ENCODE results near the gene SYNE2.
A peak's percentile ranks its signal among the peaks of the same experiment; 100 is the strongest.
"Not testable (repeated sequence)": the region's sequence is repeated elsewhere in the genome, so short reads cannot be mapped to it uniquely, and the experiment has no call there.

Gene SYNE2

DNA sequence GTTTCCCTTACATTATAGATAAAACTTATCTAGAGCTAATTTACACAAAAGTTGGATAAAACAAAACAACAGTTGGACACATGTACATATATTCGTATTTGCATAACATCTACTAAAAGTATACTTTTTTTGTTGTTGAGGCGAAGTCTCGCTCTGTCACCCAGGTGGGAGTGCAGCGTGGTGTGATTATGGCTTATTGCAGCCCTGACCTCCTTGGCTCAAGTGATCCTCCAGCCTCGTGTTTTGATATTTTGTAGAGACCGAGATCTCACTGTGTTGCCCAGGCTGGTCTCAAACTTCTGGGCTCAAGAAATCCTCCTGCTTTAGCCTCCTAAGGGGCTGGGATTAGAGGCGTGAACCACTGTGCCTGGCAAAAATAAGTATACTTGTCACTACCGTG is 9.4 kb downstream of the SYNE2 start:
- Mint-ChIP-seq H3K4me1 (ENCODE audit: low read depth) (peaks cover 51% of the 10 kb centered on the region), H3K9me3 (peaks cover 3% of the 10 kb centered on the region), H3K27me3 (ENCODE audit: low read depth) (no peaks in the 10 kb centered on the region), H3K36me3 (ENCODE audit: low read depth) (peaks cover 15% of the 10 kb centered on the region), H3K4me3 (no peak overlapping the region), H3K27ac (no peak overlapping the region)

DNA sequence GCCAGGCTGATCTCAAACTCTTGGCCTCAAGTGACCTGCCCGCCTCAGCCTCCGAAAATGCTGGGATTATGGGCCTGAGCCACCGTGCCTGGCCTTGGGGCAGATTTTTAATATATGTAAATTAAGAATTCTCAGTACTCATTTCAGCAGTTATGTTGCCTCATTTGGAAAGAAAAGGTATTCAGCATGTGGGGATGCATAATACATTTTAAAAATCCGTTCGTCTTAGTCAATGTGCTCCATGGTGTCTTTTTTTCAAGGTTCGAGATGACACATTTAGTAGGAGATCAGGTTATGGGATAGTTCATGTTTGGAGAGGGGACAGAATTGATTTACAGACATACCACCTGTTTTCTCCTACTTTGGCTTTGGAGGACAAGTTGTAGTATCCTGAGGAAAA is 10.2 kb downstream of the SYNE2 start:
- H3K27ac Mint-ChIP-seq, result peak overlapping the region; percentile 75

DNA sequence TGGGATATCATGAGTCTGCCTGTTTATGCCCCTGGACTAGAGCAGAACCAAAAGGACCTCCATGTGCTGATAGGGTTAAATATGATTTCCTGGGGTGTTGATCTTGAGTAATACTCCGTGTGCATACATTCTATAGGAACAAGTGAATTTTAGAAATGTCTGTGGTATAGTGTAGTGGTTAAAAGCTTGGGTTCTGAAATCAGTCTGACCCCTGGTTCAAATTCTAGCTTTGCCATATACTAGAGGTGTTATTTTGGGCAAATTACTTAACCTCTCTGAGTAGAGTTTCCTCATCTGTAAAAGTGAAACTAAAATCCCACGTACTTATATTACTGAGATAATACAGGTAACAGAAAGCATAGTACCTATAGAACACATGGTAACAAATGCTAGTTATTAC is 12.0 kb downstream of the SYNE2 start:
- H3K4me3 Mint-ChIP-seq, result peak overlapping the region; percentile 74
- peaks cover 61% of the 10 kb centered on the region for H3K4me1 Mint-ChIP-seq (ENCODE audit: low read depth)
- H3K27ac Mint-ChIP-seq, result peak overlapping the region; percentile 88
- not testable (repeated sequence) for H3K27me3 Mint-ChIP-seq (ENCODE audit: low read depth); H3K9me3 Mint-ChIP-seq
- H3K36me3 Mint-ChIP-seq (ENCODE audit: low read depth), result peaks cover 15% of the 10 kb centered on the region

More for the DNA sequence above, 10.2 kb downstream of the SYNE2 start:
- H3K4me1 Mint-ChIP-seq (ENCODE audit: low read depth), result peaks cover 46% of the 10 kb centered on the region
- H3K36me3 Mint-ChIP-seq (ENCODE audit: low read depth), result peaks cover 10% of the 10 kb centered on the region
- H3K27me3 Mint-ChIP-seq (ENCODE audit: low read depth), result no peaks in the 10 kb centered on the region
- no peaks in the 10 kb centered on the region for H3K9me3 Mint-ChIP-seq
- peak overlapping the region; percentile 49 for H3K4me3 Mint-ChIP-seq

DNA sequence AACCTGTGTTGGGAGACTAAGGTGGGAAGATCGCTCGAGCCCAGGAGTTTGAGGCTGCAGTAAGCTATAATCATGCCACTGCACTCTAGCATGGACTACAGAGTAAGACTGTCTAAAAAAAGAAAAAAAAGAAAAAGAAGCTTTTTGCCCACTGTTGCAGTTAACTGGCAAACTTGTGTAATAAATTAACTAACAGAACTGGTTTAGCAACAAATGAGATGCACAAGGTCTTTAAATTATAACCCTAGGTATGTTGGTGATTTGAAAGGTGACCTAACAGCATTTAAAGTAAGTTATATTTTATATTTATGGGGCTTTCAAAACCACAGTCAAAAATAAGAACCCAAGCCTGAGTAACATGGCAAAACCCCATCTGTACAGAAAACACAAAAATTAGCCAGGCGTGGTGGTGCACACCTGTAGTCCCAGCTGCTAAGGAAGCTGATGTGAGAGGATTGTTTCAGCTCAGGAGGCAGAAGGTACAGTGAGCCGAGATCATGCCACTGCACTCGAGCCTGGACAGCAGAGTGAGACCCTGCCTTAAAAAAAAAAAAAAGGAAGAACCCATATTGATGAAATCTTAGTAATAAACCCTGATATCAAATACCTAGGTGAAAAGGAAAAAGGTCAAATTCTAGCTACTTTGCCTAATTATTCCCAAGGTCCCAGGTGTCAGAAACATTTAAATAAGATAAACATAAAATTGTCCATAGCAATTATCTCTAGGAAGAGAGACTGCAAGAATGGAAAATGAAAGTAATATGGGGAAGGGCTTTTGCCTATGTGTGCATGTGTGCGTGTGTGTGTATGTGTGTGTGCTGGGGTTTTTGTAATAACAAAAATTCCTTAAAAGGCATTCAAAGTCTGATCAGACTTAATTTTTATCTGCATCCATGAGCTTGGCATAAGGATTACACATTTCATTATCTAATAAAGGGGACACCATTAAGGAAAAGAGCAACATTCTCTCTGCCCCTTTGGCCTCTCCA is 15.4 kb downstream of the SYNE2 start:
- peak overlapping the region; percentile 60 for H3K4me3 Mint-ChIP-seq
- H3K9me3 Mint-ChIP-seq, result no peaks in the 10 kb centered on the region
- H3K4me1 Mint-ChIP-seq (ENCODE audit: low read depth), result peaks cover 56% of the 10 kb centered on the region
- H3K27ac Mint-ChIP-seq, result peak overlapping the region; percentile 64
- no peaks in the 10 kb centered on the region for H3K27me3 Mint-ChIP-seq (ENCODE audit: low read depth)
- peaks cover 19% of the 10 kb centered on the region for H3K36me3 Mint-ChIP-seq (ENCODE audit: low read depth)

DNA sequence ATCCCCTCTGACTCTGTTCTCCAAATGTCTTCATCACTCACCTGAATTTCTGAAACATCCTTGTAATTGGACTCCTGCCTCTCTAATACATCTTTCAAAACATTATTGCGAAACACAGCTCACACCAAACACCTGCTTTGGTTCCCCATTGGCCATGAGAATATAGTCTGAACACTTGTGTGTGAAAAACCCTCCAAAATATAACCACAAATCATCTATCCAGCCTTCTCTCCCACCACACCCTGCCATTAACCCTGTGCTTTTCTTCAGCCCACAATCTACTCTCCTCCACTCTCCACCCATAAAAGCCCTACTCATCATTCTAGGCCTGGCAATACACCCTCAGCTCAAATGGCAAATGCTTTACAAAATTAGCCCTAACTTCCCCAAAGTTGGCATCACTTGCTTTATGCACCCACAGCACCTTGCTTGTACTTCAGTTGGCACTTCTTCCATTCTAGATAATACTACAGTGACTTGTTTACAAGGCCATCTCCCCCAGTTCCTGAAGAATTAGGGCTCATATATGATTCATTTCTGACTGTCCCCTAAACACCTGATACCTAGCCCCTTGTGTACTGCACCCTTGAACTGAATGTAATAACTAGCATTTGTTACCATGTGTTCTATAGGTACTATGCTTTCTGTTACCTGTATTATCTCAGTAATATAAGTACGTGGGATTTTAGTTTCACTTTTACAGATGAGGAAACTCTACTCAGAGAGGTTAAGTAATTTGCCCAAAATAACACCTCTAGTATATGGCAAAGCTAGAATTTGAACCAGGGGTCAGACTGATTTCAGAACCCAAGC is 17.3 kb downstream of the SYNE2 start:
- H3K9me3 Mint-ChIP-seq; H3K27me3 Mint-ChIP-seq (ENCODE audit: low read depth): not testable (repeated sequence)
- peaks cover 26% of the 10 kb centered on the region for H3K36me3 Mint-ChIP-seq (ENCODE audit: low read depth)
- H3K27ac Mint-ChIP-seq, result peak overlapping the region; percentile 87
- H3K4me3 Mint-ChIP-seq, result peak overlapping the region; percentile 73
- H3K4me1 Mint-ChIP-seq (ENCODE audit: low read depth), result peaks cover 56% of the 10 kb centered on the region

DNA sequence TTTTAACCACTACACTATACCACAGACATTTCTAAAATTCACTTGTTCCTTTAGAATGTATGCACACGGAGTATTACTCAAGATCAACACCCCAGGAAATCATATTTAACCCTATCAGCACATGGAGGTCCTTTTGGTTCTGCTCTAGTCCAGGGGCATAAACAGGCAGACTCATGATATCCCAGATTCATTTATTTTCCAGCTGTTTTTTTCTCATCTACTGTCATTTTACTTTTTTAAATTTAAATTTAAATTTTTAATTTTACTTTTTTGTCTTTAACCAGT is 17.9 kb downstream of the SYNE2 start:
- H3K9me3 Mint-ChIP-seq; H3K4me3 Mint-ChIP-seq; H3K27me3 Mint-ChIP-seq (ENCODE audit: low read depth): not testable (repeated sequence)
- Mint-ChIP-seq H3K36me3 (ENCODE audit: low read depth) (peaks cover 26% of the 10 kb centered on the region), H3K4me1 (ENCODE audit: low read depth) (peaks cover 52% of the 10 kb centered on the region), H3K27ac (peak overlapping the region; percentile 35)

DNA sequence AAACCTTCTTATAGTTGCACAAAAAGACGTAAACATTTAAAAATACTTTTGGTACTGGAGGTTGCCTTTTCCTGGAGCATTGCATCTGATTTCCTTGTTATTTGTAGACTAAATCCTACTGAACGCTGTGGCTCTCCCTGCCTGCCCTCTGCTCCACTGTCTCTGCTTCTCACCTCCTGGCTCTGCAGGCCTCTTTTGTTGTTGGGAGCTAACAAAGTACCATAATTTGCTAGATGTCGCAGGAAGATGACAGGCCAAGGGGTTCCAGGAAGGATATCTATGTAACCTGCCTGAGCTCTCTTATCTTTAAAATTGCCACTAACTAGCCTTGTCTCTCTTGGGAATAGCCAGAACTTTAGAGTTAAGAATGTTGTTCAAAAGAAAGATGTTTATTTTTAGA is 21.4 kb downstream of the SYNE2 start:
- no peaks in the 10 kb centered on the region for H3K9me3 Mint-ChIP-seq
- peaks cover 39% of the 10 kb centered on the region for H3K4me1 Mint-ChIP-seq (ENCODE audit: low read depth)
- peak overlapping the region; percentile 23 for H3K27ac Mint-ChIP-seq
- H3K36me3 Mint-ChIP-seq (ENCODE audit: low read depth), result peaks cover 23% of the 10 kb centered on the region
- H3K4me3 Mint-ChIP-seq, result no peak overlapping the region
- no peaks in the 10 kb centered on the region for H3K27me3 Mint-ChIP-seq (ENCODE audit: low read depth)

DNA sequence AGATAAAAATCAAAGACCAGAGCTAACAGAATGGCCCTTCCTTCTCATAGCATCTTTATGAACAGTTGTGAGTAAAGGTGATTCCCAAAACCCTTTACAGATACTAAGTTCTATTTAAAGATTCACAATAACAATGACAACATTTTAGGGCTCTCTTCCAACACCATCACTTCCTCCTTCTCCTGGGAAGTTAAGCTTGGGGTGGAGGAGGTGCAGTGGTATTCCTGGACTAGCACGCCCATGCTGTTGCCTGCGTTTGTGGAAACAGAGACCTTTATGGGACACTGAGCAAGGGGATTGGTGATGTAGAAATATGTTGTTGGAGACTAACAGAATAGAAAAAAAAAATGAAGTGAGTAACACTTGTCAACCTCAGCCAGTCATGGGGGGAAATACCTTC is 22.5 kb downstream of the SYNE2 start:
- Mint-ChIP-seq H3K4me1 (ENCODE audit: low read depth) (peaks cover 31% of the 10 kb centered on the region), H3K9me3 (no peaks in the 10 kb centered on the region), H3K4me3 (no peak overlapping the region), H3K27me3 (ENCODE audit: low read depth) (no peaks in the 10 kb centered on the region), H3K27ac (no peak overlapping the region), H3K36me3 (ENCODE audit: low read depth) (peaks cover 21% of the 10 kb centered on the region)

DNA sequence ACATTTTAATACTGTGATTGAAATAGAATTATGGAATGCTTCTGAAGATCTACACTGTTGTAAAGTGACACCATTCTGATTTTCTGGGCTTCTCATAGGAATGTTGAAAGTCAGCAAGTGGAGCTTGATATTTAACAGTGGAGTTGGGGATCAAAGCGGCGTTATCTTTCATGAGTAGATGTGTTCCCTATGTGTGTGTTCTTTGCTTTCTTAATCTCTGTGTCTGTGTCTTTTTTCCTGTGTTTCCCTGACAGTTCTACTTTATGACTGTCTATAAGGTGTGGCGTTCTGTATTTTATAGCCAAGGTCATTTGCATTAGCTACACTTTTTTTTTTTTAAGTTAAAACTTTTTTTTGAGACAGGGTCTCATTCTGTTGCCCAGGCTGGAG is 24.7 kb downstream of the SYNE2 start:
- Mint-ChIP-seq H3K27me3 (ENCODE audit: low read depth) (no peaks in the 10 kb centered on the region), H3K4me3 (no peak overlapping the region), H3K4me1 (ENCODE audit: low read depth) (peaks cover 30% of the 10 kb centered on the region), H3K9me3 (no peaks in the 10 kb centered on the region), H3K27ac (no peak overlapping the region), H3K36me3 (ENCODE audit: low read depth) (peaks cover 23% of the 10 kb centered on the region)

DNA sequence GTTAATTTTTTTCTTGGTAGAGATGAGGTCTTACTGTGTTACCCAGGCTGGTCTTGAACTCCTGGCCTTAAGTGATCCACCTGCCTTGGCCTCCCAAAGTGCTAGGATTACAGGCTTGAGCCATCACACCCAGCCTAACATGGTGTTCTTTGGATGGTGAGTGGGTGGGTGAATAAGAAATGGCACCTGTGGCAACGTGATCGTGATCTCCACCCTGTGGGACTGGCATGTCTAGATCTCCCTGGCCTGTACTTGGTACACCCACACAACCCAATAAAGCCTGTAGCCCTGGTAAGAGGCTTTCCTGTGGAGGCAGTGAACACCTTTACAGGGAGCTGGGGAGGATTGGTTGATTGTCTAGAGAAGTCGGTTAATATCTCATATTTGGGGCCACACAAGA is 25.2 kb downstream of the SYNE2 start:
- Mint-ChIP-seq H3K27me3 (ENCODE audit: low read depth) (no peaks in the 10 kb centered on the region), H3K9me3 (no peaks in the 10 kb centered on the region), H3K27ac (no peak overlapping the region), H3K4me1 (ENCODE audit: low read depth) (peaks cover 26% of the 10 kb centered on the region), H3K36me3 (ENCODE audit: low read depth) (peaks cover 19% of the 10 kb centered on the region), H3K4me3 (no peak overlapping the region)

DNA sequence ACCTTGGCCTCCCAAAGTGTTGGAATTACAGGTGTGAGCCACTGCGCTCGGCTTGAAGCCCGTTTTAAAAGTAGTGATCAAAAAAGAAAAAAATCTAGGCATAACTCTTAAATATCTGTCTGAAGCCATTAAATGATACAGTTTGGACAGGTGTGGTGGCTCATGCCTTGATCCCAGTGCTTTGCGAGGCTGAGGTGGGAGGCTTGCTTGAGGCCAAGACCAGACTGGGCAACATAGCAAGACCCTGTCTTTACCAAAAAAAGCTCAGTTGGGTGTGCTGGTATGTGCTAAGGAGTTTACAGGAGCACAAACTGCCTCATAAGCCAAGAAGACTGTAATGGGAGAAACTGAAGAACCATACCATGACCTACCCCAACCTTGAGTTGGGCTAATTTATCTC is 26.0 kb downstream of the SYNE2 start:
- Mint-ChIP-seq H3K27me3 (ENCODE audit: low read depth) (no peaks in the 10 kb centered on the region), H3K9me3 (no peaks in the 10 kb centered on the region), H3K4me3 (no peak overlapping the region), H3K27ac (no peak overlapping the region), H3K36me3 (ENCODE audit: low read depth) (peaks cover 19% of the 10 kb centered on the region), H3K4me1 (ENCODE audit: low read depth) (peaks cover 22% of the 10 kb centered on the region)

DNA sequence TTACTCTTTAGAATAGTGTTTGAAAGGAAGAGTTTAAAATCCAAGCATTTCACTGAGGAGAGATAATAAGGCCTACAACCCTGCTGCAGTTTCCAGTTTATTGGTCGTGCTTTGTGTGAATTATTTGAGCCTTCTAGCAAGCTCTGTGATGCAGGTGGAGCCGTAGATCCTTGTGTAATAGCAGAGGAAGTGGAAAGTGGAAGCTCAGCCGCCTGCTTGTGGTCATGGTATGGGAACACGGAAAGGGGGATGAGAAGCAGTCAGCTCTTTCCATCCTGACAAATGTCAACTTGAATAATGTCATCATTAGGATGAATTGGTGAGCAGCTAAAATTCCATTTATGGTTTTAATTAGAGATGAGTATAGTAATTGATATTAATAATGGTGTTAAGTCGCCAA is 29.1 kb downstream of the SYNE2 start:
- Mint-ChIP-seq H3K27ac (peak overlapping the region; percentile 18), H3K4me1 (ENCODE audit: low read depth) (peaks cover 20% of the 10 kb centered on the region), H3K36me3 (ENCODE audit: low read depth) (peaks cover 15% of the 10 kb centered on the region), H3K4me3 (no peak overlapping the region), H3K27me3 (ENCODE audit: low read depth) (no peaks in the 10 kb centered on the region), H3K9me3 (no peaks in the 10 kb centered on the region)

DNA sequence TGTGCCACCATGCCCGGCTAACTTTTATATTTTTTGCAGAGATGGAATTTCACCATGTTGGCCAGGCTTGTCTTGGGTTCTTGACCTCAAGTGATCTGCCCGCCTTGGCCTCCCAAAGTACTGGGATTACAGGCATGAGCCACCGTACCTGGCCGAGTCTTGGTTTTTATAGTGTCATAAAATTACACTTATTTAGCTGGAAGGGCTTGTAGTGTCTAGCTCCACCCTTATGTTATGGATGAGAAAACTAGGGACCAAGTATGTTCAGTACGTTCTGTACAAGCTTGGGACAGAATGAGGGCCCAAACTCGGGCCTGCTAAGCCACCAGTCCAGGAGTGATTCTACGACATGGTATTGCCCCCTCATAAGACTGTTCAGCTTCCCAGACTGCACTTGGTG is 35.1 kb downstream of the SYNE2 start:
- no peaks in the 10 kb centered on the region for H3K9me3 Mint-ChIP-seq
- H3K4me1 Mint-ChIP-seq (ENCODE audit: low read depth), result peaks cover 21% of the 10 kb centered on the region
- H3K4me3 Mint-ChIP-seq, result no peak overlapping the region
- H3K36me3 Mint-ChIP-seq (ENCODE audit: low read depth), result peaks cover 5% of the 10 kb centered on the region
- H3K27ac Mint-ChIP-seq, result no peak overlapping the region
- no peaks in the 10 kb centered on the region for H3K27me3 Mint-ChIP-seq (ENCODE audit: low read depth)

DNA sequence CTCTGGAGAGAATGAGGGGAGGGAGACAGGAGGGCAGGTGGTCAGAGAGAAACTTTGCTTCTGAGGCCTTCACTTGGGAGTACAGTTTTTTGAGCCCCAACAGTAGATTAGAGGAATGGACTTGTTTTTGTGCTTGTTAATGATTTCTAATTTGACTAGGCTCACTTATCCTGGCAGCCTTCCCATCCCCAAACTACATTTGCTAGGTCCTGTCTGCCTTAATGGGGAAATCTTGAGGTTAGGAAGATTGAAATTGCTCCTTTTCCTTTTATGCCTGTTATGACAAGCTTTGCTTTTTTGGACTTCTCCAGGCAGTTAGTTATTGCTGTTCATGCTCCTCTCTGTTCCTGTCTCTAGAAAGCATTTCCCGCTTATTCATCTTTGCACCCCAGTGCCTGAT is 37.7 kb downstream of the SYNE2 start:
- Mint-ChIP-seq H3K9me3 (no peaks in the 10 kb centered on the region), H3K27me3 (ENCODE audit: low read depth) (no peaks in the 10 kb centered on the region), H3K4me3 (no peak overlapping the region), H3K27ac (no peak overlapping the region), H3K4me1 (ENCODE audit: low read depth) (peaks cover 17% of the 10 kb centered on the region), H3K36me3 (ENCODE audit: low read depth) (peaks cover 5% of the 10 kb centered on the region)
